Kidney epithelial cell (primary cell): Measurements from ENCODE around the gene C2orf68. TPM values are rescaled to one million over a fixed set of nuclear protein-coding genes. Genes with fewer than 3 reads are reported as not detected.
"Not testable (repeated sequence)": the region's sequence is repeated elsewhere in the genome, so short reads cannot be mapped to it uniquely, and the experiment has no call there.

ENCODE experiments used
- DNase-seq: peaks from one replicate; pipeline ENCODE4 v3.0.0-alpha.2; 2010; ENCODE audit warnings: low read depth
- H3K27me3 ChIP-seq: 2 replicates; pipeline ENCODE4 v1.6.0; 2011; ENCODE audit warnings: low read length; ENCODE audit not compliant: control insufficient read depth, insufficient read depth
- H3K36me3 ChIP-seq: 2 replicates; pipeline ENCODE4 v1.5.1; 2011; ENCODE audit warnings: low read length; ENCODE audit not compliant: control insufficient read depth, insufficient read depth
- H3K4me3 ChIP-seq: 2 replicates; pipeline ENCODE4 v1.5.1; 2011; ENCODE audit warnings: low read depth, mild to moderate bottlenecking, control low read depth, low read length
- CTCF ChIP-seq: IDR thresholded peaks from 2 replicates; pipeline ENCODE4 v1.5.1; 2011; ENCODE audit warnings: mild to moderate bottlenecking, moderate library complexity, low read length, control low read depth, inconsistent platforms; ENCODE audit not compliant: insufficient read depth, poor library complexity, severe bottlenecking
- total RNA-seq: library from RNA; depleted of rRNA; stranded (reverse); fragments of >200 nt; gene quantifications from 2 replicates; pipeline ENCODE4 v1.2.3, GENCODE V29; 2015

The C2orf68 gene
- total RNA-seq, 1 donor from 2014 or later: 12.8 TPM

DNA sequence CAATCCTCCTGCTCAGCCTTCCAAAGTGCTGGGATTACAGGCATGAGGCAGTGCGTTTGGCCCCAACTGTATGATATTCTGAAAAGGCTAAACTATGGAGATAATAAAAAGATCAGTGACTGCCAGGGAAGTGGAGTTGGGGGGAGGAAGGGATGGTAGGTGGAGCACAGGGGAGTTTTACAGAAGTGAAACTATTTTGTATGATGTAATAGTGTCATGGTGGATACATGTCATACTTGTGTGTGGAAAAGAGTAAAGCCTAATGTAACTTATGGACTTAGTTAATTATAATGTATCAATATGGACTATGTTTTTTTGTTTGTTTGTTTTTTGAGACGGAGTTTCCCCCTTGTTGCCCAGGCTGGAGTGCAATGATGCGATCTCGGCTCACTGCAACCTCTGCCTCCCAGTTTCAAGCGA is 47.7 kb downstream of the C2orf68 start:
- no peaks in the 10 kb centered on the region for H3K36me3 ChIP-seq
- H3K27me3 ChIP-seq: no peaks in the 10 kb centered on the region
- DNase-seq: no peak
- H3K4me3 ChIP-seq: no peak overlapping the region
- TF ChIP-seq CTCF: no peak

GRCh38 chr2:85561280-85562212 is 50.3 kb downstream of the C2orf68 start, which contains the start of gene GGCX:
TSS of gene GGCX (minus strand) at chr2:85561493. CDS start at chr2:85561428, 65 bp downstream.
- TF ChIP-seq CTCF: peak; percentile 14
- no peaks in the 10 kb centered on the region for H3K27me3 ChIP-seq
- DNase-seq: peak; percentile 74
- H3K36me3 ChIP-seq: no peaks in the 10 kb centered on the region
- H3K4me3 ChIP-seq: peak within 1 kb of the TSS; percentile 71

DNA sequence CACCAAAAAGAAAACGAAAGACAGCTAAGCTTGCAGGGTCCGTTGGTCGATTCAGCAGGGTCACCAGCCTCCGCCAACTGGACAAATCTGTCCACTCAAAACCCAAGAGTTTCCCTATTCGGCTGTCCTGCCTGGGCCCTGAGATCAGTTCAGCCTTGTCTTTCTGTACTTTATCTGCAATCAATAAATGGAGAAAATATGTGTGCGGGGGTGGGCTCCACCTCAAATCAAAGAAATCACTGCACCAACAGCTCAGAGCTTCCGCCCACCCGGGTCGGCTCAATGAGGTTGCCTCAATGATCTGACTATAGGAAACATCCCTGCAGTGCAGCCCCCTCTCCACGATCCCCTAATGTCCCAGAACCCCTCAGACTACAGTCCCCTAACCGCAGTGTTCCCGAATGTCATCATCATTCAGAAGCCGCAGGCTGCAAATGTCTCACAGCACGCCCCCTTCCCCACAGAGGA is 51.0 kb downstream of the C2orf68 start:
- Histone ChIP-seq H3K36me3 (no peaks in the 10 kb centered on the region), H3K27me3 (no peaks in the 10 kb centered on the region), H3K4me3 (peak overlapping the region; percentile 71)
- DNase-seq: no peak
- TF ChIP-seq CTCF: no peak

DNA sequence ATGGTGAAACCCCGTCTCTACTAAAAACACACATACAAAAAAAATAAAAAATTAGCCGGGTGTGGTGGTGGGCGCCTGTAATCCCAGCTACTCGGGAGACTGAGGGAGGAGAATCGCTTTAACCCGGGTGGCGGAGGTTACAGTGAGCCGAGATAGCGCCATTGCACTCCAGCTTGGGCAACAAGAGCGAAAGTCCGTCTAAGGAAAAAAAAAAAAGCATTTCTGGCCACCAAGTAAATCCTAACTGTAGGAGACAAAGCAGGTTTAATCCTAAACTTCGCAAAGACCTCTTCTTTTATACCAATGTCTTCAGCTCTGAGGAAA is 51.5 kb downstream of the C2orf68 start:
- peak overlapping the region; percentile 71 for H3K4me3 ChIP-seq
- H3K27me3 ChIP-seq, DNase-seq, H3K36me3 ChIP-seq: not testable (repeated sequence)

GRCh38 chr2:85558160-85558559 is 53.7 kb downstream of the C2orf68 start:
- no peak for DNase-seq
- no peaks in the 10 kb centered on the region for H3K27me3 ChIP-seq
- no peak overlapping the region for H3K4me3 ChIP-seq
- no peak for TF ChIP-seq CTCF
- peaks cover 5% of the 10 kb centered on the region for H3K36me3 ChIP-seq

DNA sequence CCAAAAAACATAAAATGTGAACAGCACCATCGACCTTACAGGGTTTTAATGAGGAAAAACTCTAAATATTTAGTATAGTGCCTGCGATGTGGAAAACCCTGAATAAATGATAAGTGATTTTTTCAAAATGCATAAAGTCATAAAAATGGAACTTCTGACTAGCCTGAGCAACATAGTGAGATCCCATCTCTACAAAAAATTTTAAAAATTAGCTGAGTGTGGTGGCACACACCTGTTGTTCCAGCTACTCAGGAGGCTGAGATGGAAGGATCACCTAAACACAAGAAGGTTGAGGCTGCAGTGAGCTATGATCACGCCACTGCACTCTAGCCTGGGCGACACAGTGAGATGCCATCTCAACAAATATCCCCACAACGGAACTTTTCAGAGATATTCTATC is 54.7 kb downstream of the C2orf68 start:
- Histone ChIP-seq H3K27me3 (no peaks in the 10 kb centered on the region), H3K36me3 (peaks cover 5% of the 10 kb centered on the region), H3K4me3 (no peak overlapping the region)
- no peak for DNase-seq
- no peak for TF ChIP-seq CTCF

Other genes with a start within 250 kb of the C2orf68 start
- 260 and 284 TPM in 2 replicates for gene CAPG, start 201.7 kb downstream of the C2orf68 start, total RNA-seq
- 0.27 TPM in 1 of 2 replicates, not detected in the other for gene SH2D6, start 193.4 kb downstream of the C2orf68 start, total RNA-seq
- 147 and 160 TPM in 2 replicates for gene MAT2A, start 72.9 kb downstream of the C2orf68 start, total RNA-seq
- gene GGCX, start 50.6 kb downstream of the C2orf68 start, total RNA-seq: 25.7 and 37.0 TPM in 2 replicates
- gene VAMP8, start 34.5 kb downstream of the C2orf68 start, total RNA-seq: 42.3 and 53.5 TPM in 2 replicates
- gene VAMP5, start 27.6 kb downstream of the C2orf68 start, total RNA-seq: 16.5 and 28.5 TPM in 2 replicates
- gene RNF181, start 16.3 kb downstream of the C2orf68 start, total RNA-seq: 220 and 271 TPM in 2 replicates
- gene TMEM150A, start 9.4 kb downstream of the C2orf68 start, total RNA-seq: 19.1 and 24.4 TPM in 2 replicates
- 56.8 and 86.4 TPM in 2 replicates for gene USP39, start 4.1 kb upstream of the C2orf68 start, total RNA-seq
- not detected in 2 replicates for gene SFTPB, start 56.1 kb upstream of the C2orf68 start, total RNA-seq
- not detected in 2 replicates for gene GNLY, start 82.3 kb upstream of the C2orf68 start, total RNA-seq
- gene ATOH8, start 141.9 kb upstream of the C2orf68 start, total RNA-seq: 0.41 and 1.0 TPM in 2 replicates